AG20443 (cell line): ENCODE results near the gene ISM1.

ENCODE experiments used
- DNase-seq: peaks from one replicate; pipeline ENCODE4 v3.0.0; 2012; ENCODE audit warnings: low spot score, mixed read lengths

Gene ISM1

DNA sequence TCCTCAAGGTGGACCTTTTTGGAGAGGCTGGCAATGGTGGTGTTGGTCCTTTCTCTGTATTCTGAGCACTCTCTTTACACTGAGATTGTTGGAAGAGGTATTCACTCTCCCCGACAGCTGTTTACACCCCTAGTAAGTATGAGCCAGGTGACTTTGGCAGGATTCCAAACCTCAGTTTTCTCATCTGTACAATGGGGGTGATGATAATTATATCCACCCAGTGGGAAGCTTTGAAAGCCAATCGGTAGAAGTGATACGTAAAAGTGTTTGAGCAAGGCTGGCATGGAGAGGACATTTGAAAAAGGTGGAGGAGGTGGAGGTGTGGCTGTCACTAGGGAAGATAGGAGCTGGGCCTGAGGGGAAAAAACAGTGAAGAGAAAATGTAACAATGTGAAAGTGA lies 35.5 kb downstream of the ISM1 start:
- DNase-seq, result no peak

DNA sequence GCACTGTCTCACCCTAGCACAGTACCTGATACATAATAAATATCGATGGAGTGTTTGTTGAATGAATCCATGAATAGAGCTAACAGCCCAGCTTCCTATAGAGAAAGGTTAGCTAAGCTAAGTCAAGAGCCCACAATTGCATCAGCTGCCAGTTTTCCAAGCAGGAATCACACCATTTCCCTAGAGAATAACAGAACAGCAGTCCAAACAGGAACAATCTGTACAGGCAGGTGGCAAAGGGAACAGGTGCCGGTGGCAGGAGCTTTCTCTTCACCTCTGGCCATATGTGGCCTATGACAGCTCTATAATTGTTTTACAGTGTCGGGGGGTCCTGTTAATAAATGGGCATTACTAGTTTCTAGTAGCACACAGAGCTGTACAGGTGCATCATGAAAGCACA lies 38.8 kb downstream of the ISM1 start:
- no peak for DNase-seq

DNA sequence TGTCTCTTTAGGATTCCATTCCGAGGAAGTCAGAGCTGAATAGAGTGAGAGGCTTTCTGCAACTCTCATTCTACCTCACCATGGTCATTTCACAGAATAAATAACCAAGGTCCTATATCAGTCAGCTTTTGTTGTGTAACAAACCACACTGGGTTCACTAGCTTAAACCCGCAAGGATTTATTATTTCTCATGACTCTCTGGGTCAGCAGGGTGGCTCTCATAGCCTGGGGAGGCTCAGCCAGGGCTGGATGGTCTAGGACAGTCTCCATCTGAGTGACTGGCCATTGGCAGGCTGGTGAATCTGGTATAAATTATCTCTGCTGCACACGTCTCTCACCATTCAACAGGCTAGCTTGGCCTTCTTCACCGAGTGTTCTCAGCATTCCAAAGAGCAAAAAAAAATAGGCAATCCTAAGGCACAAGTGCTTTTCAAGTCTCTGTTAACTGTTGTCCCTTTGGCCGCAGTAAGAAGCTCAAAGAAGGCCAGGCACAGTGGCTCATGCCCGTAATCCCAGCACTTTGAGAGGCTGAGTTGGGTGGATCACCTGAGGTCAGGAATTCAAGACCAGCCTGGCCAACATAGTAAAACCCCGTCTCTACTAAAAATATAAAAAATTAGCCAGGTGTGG lies 39.7 kb downstream of the ISM1 start:
- DNase-seq, result peak; percentile 28

DNA sequence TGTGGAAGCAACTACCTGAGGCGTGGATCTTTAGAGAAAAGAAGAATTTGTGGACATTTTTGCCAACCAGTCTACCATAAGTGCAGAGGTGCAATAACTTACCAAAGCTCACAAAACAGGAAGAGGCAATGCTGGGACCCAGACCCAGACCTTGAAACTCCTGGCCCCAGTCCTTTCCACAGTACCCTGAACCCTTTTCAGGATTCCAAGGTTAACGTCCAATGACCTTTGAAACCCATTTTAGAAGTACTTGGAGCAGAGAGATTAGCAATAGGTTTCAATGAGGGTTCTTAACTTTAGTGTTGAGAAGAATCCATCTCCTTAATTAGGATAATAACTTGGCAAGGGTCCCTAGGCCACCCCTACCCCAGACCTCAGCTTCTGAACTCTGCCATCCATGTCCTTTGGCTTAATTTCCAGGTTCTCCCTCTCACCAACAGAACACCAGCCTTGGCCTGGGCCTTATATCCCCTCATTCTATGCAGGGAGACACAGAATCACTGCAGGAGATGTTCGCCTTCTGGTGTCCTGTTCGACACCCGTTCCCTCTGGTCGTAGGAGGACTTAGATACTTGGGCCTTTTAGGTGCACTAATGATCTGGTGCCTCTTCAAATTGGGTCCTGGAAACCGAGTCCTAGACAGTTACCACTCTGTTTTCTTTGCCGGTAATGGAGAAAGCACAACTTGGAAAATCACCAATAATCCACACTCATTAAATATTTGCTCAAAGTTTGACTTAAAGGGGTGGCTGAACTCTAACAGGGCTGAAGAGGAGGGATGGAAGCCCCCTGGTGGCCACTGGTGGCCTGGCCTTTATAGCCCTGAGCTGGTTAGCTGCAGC lies 40.6 kb downstream of the ISM1 start:
- peak; percentile 81 for DNase-seq

DNA sequence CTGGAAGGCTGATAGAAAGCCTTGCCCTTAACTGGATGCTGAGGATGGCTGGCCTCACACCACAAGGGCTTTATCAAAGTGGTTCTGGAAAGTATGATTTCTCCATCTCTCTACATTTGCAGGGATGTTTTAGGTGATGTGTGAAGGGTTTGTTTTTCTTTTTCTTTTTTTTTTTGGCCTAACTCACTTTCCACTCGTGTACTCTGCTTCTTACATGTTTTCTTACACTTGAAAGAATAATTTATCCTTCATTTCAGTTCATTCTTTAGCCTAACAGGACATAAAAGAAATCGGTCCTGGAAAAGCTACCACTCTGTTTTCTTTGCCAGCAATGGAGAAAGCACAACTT lies 41.2 kb downstream of the ISM1 start:
- DNase-seq, result no peak

DNA sequence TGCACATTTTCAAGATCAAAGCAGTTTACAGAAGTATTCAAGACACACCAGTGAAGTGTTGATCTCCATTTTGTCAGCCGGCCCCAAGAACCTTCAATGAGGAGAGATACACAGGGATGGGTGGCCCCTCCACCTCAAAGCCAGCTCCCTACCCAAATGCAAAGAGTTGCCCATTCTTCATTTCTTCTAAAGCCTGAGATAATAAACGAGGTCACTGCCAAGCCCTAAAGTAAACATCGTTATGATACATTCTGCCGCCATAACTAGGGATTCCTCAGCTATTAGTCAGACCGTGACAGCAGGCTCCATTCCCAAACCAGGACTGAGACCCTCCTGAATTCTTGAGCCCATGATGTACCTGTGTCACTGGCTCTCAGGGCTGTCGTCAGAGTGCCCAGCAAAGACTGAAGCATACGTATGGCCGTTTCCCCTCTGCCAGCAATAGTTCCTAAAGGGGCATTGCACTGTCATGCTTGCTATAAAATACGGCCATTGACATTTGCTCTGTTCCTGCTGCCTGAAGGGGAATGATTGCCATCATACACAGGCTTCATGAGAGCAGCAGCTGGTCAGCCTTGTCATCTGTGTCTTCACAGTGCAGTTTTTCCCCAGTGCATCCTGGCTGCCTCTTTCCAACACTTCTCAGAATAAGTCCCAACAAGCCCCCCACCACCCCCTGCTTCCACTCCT lies 41.7 kb downstream of the ISM1 start:
- no peak for DNase-seq

DNA sequence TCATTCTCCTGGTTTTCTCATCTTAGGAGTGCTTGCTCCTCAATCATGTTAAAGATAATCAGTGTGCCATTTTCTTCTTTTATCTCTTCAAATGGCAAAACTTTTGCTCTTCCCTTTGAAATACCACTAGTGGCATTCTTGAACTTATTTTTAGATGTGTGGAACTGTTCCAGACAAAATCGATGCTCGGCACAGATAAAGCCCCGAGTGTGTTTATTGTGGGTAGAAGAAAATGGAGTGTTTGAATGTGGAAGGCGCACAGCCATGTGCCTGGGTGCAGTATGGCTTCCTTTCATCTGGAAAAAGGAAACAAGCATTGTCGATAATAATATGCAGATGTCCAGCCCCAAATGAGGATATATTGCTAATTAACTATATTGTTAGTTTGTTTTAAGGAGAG lies 42.4 kb downstream of the ISM1 start:
- DNase-seq, result no peak

DNA sequence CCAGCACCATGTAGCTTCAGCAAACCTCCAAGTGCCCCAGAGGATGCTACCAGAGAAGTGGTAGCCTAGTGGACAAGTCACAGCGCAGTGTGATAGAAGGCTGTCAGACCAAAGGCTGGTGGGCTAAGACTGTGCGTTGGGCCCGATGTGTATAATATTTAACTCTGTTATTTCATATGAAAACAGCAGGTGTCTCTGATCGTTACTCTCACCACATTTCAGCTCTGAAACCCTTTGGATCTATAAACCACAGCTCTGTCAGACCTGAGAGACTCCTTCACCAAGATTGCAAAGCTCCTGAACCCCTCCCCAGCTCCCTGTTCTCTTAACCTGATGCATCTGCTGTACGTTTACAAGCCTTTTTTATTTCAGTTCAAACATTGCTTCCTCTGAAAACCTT lies 43.8 kb downstream of the ISM1 start:
- no peak for DNase-seq

DNA sequence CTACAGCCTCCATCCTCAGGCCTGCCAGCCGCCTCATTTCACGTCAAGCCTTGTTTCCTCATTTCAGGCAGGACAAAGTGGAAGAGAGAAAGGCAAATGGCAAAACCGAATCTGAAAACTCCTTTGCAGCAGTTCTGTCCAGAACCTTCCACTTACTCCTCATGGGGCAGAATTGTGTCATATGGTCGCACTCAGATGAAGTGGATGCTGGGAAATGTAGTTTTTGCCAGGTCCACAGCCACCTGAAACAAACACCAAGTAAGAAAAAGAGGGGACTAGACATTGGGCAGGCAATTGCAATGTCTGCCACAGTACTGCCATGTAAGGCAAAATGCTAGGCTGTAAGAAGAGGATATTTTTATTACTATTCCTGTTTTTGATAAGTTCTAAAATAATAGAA lies 44.9 kb downstream of the ISM1 start:
- no peak for DNase-seq

DNA sequence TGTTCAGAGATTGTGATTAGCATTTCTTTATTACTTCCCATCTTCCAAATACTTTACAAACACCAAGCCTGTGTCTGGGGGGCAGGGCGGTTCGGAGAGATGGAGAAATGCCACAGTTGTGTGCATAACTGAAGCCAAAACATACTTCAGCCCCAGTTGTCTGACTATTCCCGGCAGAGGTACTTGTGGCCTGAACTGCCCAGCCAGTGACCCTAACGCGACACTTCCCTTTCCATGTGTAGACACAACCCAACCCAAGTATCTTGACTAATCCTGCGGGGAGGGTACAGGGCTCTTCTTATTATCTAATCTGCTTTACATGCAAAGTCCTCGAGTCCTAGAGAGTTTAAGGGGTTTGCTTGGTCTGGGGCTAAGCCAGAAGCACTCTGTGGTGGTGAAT lies 46.2 kb downstream of the ISM1 start:
- DNase-seq, result no peak

DNA sequence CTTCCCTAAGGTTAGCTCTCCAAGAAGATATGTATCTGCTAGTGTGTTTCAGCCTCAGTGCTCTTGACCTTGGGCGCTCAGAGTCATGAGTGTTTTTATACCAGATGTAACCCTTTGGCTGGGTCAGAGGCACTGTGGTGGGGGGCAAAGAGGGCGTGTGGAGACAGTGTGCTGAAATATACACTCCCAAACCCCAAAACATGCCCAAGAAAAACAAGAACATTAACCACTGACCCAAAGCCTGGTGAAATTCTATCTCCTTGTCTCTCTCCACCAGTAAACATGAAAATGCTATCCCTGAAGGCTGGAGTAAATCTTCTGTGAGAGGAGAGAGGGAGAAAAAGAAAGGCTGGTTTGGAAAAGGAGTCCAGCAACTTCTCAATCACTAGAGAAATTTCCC lies 47.9 kb downstream of the ISM1 start:
- DNase-seq, result no peak

DNA sequence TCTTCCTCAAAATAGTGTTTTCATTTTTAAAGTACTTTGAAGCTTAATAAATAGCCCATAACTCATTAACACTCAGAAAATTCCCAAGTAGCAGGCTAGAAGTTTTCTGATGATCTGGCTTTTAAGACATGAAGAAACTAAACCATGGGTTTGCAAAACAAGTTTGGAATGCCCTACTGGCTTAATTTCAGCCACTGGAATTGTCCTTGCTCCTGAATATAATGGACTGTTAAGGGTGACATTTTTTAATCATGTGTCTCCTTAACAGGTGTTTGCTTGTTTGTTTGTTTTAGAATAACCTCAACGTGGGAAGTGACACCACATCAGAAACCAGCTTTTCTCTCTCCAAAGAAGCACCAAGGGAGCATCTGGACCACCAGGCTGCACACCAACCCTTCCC lies 49.1 kb downstream of the ISM1 start:
- DNase-seq, result no peak

DNA sequence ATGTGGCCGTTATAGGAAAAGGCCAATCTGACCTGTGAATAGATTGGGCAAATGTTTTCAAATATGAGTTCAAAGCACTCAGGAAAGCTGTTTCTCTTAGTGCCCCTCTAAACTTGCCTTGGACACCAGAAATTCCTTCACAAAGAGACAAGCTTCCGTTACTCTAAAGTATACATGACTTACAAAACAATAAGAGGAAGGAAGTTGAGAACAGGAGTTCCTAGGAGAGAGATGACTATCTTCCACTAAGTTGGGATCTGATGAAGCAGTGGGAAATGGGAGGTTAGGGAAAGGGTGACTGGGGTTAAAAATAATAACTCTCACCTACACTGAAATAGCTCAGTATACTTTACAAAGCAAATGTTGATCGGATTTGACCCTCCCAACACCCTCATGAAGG lies 50.0 kb downstream of the ISM1 start:
- DNase-seq, result no peak

DNA sequence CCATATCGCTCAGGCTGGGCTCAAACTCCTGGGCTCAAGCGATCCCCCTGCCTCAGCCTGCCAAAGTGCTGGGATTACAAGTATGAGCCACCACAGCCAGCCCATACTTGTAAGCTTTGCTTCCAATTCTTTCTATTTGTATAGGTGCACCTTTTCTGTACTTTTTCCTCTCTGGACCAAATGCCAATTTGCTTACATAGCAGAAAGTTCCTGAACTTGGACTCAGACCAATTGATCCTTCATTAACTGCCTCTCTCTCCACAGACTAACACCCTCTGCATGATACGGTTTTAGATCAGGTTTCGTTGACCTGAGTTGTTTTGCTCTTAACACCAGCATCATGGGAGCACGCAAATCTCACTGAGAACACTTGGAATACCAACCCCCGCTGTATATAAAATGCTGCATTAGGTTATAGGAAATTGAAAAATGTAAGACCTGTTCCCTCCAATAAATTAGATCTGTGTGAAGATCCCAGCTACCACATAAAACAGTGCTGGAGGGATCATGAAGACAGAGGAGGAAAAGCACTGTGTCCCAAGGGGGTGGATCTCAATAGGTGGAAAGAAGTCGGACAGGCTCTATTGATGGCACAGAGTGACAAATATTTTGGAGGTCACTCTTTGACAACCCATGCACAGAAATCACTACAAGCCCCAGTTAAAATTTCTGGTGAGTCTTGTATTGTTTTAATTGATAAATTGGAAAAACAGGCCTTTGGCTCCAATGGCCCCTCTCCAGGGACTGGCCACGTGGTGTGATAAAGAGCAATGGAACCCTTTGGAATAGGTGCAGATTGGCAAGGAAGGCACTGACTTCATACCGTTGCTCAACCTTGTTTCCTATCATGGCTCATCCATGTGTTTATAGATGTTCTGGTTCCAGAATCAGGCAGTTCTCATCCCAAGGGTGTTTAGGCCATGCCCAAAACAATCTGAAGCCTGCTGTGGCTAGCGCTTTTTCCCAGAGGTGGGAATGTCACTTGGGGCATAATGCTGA lies 51.2 kb downstream of the ISM1 start:
- DNase-seq, result no peak

DNA sequence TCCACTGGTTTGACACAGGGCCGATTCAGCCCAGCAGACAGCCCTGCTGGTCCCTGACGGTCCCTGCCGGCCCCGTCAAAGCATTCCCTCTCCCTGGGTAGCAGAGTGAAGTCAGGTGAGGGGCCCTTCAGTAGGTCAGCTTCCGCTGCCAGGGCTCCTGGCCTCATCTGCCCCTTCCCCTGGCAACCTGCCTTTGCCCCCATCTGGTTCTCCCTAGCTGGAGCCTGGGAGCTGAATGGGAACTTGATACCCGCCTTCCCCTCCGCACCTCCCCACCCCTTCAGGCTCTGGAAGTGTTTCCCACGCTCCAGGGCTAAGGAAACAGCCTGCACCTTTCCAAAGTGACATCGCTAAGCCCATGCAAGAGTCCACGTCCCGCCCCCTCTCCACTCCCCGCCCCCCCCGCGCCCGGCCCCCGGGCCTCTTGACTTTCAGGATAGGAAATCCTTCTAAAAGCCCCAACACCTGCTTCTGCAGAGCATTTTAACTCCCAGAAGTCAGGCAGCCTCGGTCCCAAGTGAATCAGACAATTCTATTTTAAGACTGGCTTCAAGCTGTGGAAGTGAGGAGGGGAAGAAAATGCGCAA lies 53.3 kb downstream of the ISM1 start:
- no peak for DNase-seq

DNA sequence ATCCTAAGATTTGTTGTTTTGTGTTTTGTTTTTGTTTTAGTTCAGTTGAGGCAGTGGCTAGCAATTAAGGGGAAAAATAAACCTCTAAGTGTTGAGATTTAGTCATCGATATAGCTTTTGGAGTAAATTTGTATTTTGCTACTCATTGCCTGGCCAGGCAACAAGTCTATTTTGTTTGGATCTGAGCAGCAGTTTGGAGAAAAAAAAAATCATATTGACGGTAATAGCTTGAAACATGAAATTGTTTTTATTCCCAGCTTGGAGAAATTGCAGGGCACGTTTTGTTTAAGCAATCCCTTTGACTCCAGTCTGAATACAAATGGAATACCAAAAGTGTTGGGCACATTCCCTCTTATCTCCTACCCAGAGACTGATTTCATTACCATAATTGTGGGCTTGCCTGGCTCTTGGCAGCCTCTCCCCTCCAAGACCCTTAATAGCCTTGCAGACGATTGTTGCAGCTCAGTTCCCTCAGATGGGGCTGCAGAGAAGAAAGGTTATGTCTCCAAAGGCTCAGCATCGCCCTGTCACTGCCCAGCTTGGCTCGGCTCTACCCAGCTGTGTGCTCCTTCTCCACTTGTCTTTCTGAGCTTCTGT lies 56.0 kb downstream of the ISM1 start:
- DNase-seq, result no peak

DNA sequence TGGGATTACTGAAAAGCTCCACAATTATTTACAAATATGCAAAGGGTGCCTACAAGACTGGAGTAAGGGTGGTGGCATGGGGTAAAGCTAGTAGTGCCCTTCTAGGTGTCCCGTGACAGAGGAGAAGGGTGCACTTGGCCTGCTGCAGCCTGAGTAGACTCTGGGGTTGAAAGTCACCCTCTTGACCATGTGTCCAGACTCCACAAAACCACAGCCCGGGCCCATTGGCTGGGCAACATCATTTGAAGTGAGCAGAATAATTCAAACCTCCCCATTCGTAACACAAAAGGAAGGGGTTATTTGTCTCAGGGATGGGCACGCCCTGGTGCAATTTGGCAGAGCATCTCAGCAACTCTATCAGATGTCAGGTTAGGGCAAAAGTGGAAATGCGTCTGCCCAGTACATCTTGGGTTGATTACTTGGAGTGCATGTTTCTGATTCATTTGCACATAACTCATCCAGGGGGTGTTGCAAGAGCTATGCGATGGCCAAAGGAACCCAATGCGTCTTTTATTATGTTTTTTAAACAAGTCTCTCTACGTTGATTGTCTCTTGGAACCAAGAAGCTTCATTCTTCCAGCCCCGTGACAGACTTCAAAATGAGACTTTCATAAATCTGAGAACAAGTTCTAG lies 56.7 kb downstream of the ISM1 start:
- DNase-seq, result peak; percentile 85

DNA sequence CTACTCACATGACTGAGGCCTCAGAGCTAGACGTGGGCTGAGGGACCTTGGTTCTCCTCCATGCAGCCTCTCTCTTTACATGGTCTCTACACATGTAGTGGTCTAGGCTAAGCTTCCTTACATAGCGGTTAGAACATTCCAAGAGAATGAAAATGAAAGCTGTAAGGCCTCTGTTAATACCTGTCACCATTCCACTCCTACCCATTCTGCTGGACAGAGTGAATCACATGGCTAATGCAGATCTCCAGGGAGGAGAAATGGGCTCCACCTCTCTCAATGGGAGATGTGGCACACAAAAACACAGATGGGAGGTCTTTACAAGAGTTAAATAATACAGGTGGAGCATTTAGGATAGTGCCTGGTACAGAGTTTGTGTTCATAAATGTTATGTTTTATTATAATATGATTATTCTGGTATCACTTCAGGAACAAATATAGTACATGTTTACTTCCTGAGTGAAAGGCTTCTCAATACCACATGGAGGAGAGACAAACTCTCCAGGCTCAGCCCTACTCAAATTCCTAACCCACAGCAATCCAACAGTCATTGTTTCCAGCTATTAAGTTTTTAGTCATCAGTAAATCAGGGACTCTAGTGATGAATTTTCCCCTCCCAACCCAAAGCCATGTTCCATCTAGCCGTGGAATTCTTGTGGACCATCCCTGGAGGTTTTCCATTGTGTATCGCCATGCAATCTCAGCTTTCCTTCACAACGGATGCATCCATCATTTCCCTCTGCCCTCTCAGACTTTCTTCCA lies 57.9 kb downstream of the ISM1 start:
- peak; percentile 55 for DNase-seq

DNA sequence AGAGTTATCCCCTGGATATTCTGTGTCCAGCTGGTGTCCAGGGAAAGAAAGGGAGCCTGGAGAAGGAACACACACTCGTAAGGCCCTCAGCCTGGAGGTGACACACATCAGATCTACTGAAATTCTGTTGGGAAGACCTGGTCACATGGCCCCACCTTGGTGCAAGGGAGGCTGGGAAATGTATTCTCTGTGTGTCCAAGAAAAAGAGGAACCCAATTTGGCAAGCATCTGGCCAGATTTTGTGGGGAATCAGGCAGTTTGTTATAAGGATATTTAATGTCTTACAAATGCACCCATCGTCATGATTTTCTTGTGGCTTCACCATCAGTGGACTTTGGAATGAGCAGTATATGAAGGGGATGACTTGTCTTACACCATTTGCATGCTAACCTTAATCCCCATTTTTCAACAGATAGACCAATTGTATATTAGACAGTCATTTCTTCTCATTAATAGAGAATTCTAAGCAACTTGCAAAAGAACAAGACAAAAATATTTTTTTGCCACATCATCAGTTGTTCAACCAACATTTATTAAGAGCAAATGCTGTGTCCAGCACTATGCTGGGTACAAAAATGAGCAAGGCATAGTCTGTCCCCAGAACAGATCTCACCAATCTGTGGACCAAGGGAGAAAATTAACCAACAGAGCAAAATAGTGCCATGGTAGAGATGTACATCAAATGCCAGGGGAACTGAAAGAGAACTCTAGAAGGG lies 59.7 kb downstream of the ISM1 start:
- DNase-seq, result no peak
